WTC11 (cell line): Measurements from ENCODE around the gene TMEM218. TPM values are rescaled to one million over a fixed set of nuclear protein-coding genes. Genes with fewer than 3 reads are reported as not detected.
A peak's percentile ranks its signal among the peaks of the same experiment; 100 is the strongest.

Source experiments
- ATAC-seq: fragments of 200-7000 bp; cut with Tn5 transposase; 2 replicates; pipeline ENCODE4 v1.10.0; 2021; ENCODE audit warnings: mild to moderate bottlenecking, moderate library complexity
- CTCF ChIA-PET: fragments of 300-600 bp; sonication (Branson Sonifier 250); formaldehyde crosslinking; loops from one replicate; lab custom pipeline; 2021; ENCODE audit warnings: antibody characterized with exemption; lab: Charles Lee
- POLR2A ChIA-PET: fragments of 350-600 bp; sonication (Branson Sonifier 250); formaldehyde crosslinking; loops from one replicate; lab custom pipeline; 2021; ENCODE audit warnings: antibody characterized with exemption; lab: Charles Lee
- DNase-seq: peaks from one replicate; pipeline ENCODE4 v3.0.0; 2021; ENCODE audit warnings: low spot score
- H3K27ac Mint-ChIP-seq: 2 replicates; pipeline ENCODE4 v1.8.0; 2021; ENCODE audit warnings: mixed read lengths
- H3K27me3 Mint-ChIP-seq: 2 replicates; pipeline ENCODE4 v1.8.0; 2021; ENCODE audit warnings: low read depth, mild to moderate bottlenecking, moderate library complexity, mixed read lengths
- H3K36me3 Mint-ChIP-seq: 2 replicates; pipeline ENCODE4 v1.8.0; 2021; ENCODE audit warnings: mixed read lengths
- H3K4me1 Mint-ChIP-seq: 2 replicates; pipeline ENCODE4 v1.8.0; 2022; ENCODE audit warnings: mixed read lengths
- H3K4me3 Mint-ChIP-seq: 2 replicates; pipeline ENCODE4 v1.8.0; 2021; ENCODE audit warnings: mild to moderate bottlenecking, moderate library complexity, mixed read lengths
- H3K9me3 Mint-ChIP-seq: 2 replicates; pipeline ENCODE4 v1.8.0; 2021; ENCODE audit warnings: mixed read lengths
- ETV6 ChIP-seq: sonication (generic); formaldehyde crosslinking; IDR thresholded peaks from 2 replicates; pipeline ENCODE4 v1.8.1; 2022; ENCODE audit warnings: mild to moderate bottlenecking, missing genetic modification reagents
- GRHL2 ChIP-seq: fragments of 250-450 bp; sonication (Bioruptor Pico); IDR thresholded peaks from 2 replicates; pipeline ENCODE4 v1.8.0; 2022; ENCODE audit warnings: mild to moderate bottlenecking, moderate library complexity; ENCODE audit not compliant: insufficient replicate concordance, severe bottlenecking
- HMGA2 ChIP-seq: fragments of 250-450 bp; sonication (Bioruptor Pico); IDR thresholded peaks from 2 replicates; pipeline ENCODE4 v1.4.0; 2021; ENCODE audit warnings: mild to moderate bottlenecking, moderate library complexity
- HMGXB4 ChIP-seq: sonication (generic); formaldehyde crosslinking; IDR thresholded peaks from 2 replicates; pipeline ENCODE4 v1.8.1; 2023; ENCODE audit warnings: mild to moderate bottlenecking, moderate library complexity, missing genetic modification reagents
- RELA ChIP-seq: sonication (generic); formaldehyde crosslinking; IDR thresholded peaks from 2 replicates; pipeline ENCODE4 v1.8.1; 2022; ENCODE audit warnings: missing genetic modification reagents, mild to moderate bottlenecking, borderline replicate concordance
- RORB ChIP-seq: fragments of 250-450 bp; sonication (Bioruptor Pico); IDR thresholded peaks from 2 replicates; pipeline ENCODE4 v1.9.0; 2021; ENCODE audit warnings: mild to moderate bottlenecking
- SMAD4 ChIP-seq: sonication (generic); formaldehyde crosslinking; IDR thresholded peaks from 2 replicates; pipeline ENCODE4 v1.8.0; 2022; ENCODE audit warnings: mild to moderate bottlenecking, missing genetic modification reagents
- SP1 ChIP-seq: sonication (generic); formaldehyde crosslinking; conservative IDR thresholded peaks from 2 replicates; pipeline ENCODE4 v1.8.1; 2022; ENCODE audit warnings: missing genetic modification reagents
- TEAD1 ChIP-seq: sonication (generic); formaldehyde crosslinking; IDR thresholded peaks from 2 replicates; pipeline ENCODE4 v1.8.0; 2022; ENCODE audit warnings: mild to moderate bottlenecking, missing genetic modification reagents
- ZNF121 ChIP-seq: sonication (generic); formaldehyde crosslinking; IDR thresholded peaks from 2 replicates; pipeline ENCODE4 v1.8.0; 2023; ENCODE audit warnings: missing genetic modification reagents
- ZNF219 ChIP-seq: sonication (generic); formaldehyde crosslinking; IDR thresholded peaks from 2 replicates; pipeline ENCODE4 v1.8.0; 2023; ENCODE audit warnings: missing genetic modification reagents, mild to moderate bottlenecking, borderline replicate concordance
- ZNF396 ChIP-seq: fragments of 250-450 bp; sonication (Bioruptor Pico); IDR thresholded peaks from 2 replicates; pipeline ENCODE4 v1.8.0; 2021; ENCODE audit warnings: mild to moderate bottlenecking, moderate library complexity, borderline replicate concordance
- total RNA-seq: library from RNA; stranded (reverse); gene quantifications from 3 replicates; pipeline ENCODE4 v1.2.3, GENCODE V29; 2021
- TF ChIP-seq, protein P1 (sequence below): fragments of 200-600 bp; IDR thresholded peaks from 2 replicates; pipeline ENCODE4 v1.8.0; 2022; ENCODE audit warnings: antibody characterized with exemption
- TF ChIP-seq, protein P2 (sequence below): sonication (generic); formaldehyde crosslinking; IDR thresholded peaks from 2 replicates; pipeline ENCODE4 v1.8.0; 2023; ENCODE audit warnings: missing genetic modification reagents
- TF ChIP-seq, protein P3 (sequence below): sonication (generic); formaldehyde crosslinking; IDR thresholded peaks from 2 replicates; pipeline ENCODE4 v1.8.1; 2022; ENCODE audit warnings: missing genetic modification reagents, borderline replicate concordance

TMEM218 gene
- total RNA-seq, 1 experiment from 2014 or later: 10.3 TPM

- TF ChIP-seq, protein P1, sequence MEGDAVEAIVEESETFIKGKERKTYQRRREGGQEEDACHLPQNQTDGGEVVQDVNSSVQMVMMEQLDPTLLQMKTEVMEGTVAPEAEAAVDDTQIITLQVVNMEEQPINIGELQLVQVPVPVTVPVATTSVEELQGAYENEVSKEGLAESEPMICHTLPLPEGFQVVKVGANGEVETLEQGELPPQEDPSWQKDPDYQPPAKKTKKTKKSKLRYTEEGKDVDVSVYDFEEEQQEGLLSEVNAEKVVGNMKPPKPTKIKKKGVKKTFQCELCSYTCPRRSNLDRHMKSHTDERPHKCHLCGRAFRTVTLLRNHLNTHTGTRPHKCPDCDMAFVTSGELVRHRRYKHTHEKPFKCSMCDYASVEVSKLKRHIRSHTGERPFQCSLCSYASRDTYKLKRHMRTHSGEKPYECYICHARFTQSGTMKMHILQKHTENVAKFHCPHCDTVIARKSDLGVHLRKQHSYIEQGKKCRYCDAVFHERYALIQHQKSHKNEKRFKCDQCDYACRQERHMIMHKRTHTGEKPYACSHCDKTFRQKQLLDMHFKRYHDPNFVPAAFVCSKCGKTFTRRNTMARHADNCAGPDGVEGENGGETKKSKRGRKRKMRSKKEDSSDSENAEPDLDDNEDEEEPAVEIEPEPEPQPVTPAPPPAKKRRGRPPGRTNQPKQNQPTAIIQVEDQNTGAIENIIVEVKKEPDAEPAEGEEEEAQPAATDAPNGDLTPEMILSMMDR: 0 out of 2 replicates have a peak, but pooled peaks have one; percentile 15
- TF ChIP-seq SP1 (CRISPR knock-in tag): no peak
These were observed 12.7 kb upstream of the TMEM218 start (continued) for GRCh38 chr11:125123947-125124617.

DNA sequence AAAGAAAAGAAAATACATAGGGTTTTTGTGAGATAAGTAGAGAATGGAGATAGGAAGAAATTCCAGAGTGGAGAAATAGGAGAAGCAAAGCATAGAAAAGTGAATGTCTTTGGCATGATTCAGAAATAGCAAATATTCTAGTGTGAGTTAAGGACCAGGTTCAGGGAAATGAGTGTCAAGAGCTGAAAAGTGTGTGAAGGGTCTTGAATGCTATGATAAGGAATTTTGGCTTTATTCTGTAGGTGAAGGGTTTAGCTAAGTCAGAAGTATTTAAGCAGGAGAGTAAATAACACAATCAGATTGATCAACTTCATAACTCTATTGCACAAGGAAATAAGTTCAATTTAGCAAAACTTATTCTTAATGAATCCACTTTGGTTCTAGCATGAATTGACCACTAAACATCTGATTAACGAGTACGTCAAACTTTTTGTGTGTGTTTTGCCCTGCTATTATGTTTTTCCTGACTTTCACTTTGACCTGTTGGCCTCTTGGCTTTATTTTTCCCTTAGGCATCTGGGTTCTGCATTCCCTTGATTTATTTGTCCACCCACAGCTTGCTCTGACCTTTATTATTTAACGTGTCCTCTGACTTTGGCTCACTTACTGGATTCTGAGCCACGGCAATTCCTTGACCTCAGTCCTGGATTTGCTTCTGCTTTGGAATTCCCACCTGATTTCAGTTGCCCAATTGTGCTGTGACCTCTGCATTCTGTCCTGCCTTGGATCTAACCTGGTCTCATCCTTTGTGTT lies 11.9 kb upstream of the TMEM218 start:
- Mint-ChIP-seq H3K27ac (no peak overlapping the region), H3K4me1 (no peaks in the 10 kb centered on the region), H3K9me3 (peaks cover 14% of the 10 kb centered on the region), H3K4me3 (no peak overlapping the region), H3K36me3 (0 out of 2 replicates have a peak, but pooled peaks cover 4% of the 10 kb centered on the region), H3K27me3 (peaks cover 76% of the 10 kb centered on the region)
- ATAC-seq (no peak), DNase-seq (no peak)
- TF ChIP-seq RELA (CRISPR knock-in tag) (no peak), TEAD1 (CRISPR knock-in tag) (no peak), HMGXB4 (CRISPR knock-in tag) (no peak), RORB (CRISPR knock-in tag) (no peak), ZNF219 (CRISPR knock-in tag) (no peak)
- TF ChIP-seq, protein P2, sequence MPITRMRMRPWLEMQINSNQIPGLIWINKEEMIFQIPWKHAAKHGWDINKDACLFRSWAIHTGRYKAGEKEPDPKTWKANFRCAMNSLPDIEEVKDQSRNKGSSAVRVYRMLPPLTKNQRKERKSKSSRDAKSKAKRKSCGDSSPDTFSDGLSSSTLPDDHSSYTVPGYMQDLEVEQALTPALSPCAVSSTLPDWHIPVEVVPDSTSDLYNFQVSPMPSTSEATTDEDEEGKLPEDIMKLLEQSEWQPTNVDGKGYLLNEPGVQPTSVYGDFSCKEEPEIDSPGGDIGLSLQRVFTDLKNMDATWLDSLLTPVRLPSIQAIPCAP: no peak
- ChIA-PET CTCF (interaction anchor here (0.6 to 4.6 kb wide), 52 partner anchors 10 to 330 kb away, joined by 3 to 75 read pairs (median 4); partner anchors contain the start of genes CCDC15 and TMEM218), POLR2A (no interaction called here)

- H3K9me3 Mint-ChIP-seq: peaks cover 10% of the 10 kb centered on the region
- ATAC-seq: no peak
- no peaks in the 10 kb centered on the region for H3K4me1 Mint-ChIP-seq
- TF ChIP-seq GRHL2 (CRISPR knock-in tag): no peak
- H3K4me3 Mint-ChIP-seq: no peak overlapping the region
- no peaks in the 10 kb centered on the region for H3K36me3 Mint-ChIP-seq
- CTCF ChIA-PET: interaction anchor here (1.1 to 2.3 kb wide), 4 partner anchors 25 to 254 kb away, joined by 3 to 10 read pairs (median 4); no protein-coding TSS in a partner anchor
- DNase-seq: no peak
- peaks cover 50% of the 10 kb centered on the region for H3K27me3 Mint-ChIP-seq
- POLR2A ChIA-PET: no interaction called here
- H3K27ac Mint-ChIP-seq: no peak overlapping the region
These were observed 6.0 kb upstream of the TMEM218 start for GRCh38 chr11:125117429-125117828.

DNA sequence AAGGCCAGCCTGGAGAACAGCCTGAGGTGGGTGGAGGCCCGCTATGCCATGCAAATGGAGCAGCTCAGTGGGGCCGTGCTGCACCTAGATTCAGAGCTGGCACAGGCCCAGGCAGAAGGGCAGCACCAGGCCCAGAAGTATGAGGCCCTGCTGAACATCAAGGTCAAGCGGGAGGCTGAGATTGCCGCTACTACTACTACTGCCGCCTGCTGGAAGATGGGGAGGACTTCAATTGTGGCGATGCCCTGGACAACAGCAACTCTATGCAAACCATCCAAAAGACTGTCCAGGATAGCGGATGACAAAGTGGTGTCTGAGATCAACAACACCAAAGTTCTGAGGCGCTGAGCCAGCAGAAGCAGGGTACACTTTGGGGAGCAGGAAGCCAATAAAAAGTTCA lies 3.1 kb upstream of the TMEM218 start:
- TF ChIP-seq ZNF121 (CRISPR knock-in tag): 0 out of 2 replicates have a peak, but pooled peaks have one; percentile 3
- TF ChIP-seq, protein P1: peak; percentile 55
- TF ChIP-seq, protein P3, sequence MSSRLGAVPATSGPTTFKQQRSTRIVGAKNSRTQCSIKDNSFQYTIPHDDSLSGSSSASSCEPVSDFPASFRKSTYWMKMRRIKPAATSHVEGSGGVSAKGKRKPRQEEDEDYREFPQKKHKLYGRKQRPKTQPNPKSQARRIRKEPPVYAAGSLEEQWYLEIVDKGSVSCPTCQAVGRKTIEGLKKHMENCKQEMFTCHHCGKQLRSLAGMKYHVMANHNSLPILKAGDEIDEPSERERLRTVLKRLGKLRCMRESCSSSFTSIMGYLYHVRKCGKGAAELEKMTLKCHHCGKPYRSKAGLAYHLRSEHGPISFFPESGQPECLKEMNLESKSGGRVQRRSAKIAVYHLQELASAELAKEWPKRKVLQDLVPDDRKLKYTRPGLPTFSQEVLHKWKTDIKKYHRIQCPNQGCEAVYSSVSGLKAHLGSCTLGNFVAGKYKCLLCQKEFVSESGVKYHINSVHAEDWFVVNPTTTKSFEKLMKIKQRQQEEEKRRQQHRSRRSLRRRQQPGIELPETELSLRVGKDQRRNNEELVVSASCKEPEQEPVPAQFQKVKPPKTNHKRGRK (CRISPR knock-in tag): no peak
- no peak for TF ChIP-seq SMAD4
- no peak for TF ChIP-seq ETV6 (CRISPR knock-in tag)
- TF ChIP-seq HMGA2 (CRISPR knock-in tag): no peak
- no peak for TF ChIP-seq ZNF396 (CRISPR knock-in tag)

More for the DNA sequence above, 3.1 kb upstream of the TMEM218 start:
- Mint-ChIP-seq H3K9me3 (peaks cover 16% of the 10 kb centered on the region), H3K4me3 (no peak overlapping the region), H3K36me3 (no peaks in the 10 kb centered on the region), H3K27ac (no peak overlapping the region), H3K4me1 (peaks cover 14% of the 10 kb centered on the region), H3K27me3 (peaks cover 22% of the 10 kb centered on the region)
- DNase-seq: peak; percentile 53
- ATAC-seq: peak; percentile 6; the same call in 1 of the 2 replicates
- CTCF ChIA-PET: interaction anchor here (0.9 to 4.3 kb wide), 9 partner anchors 10 to 319 kb away, joined by 3 to 45 read pairs (median 5); no protein-coding TSS in a partner anchor
- POLR2A ChIA-PET: interaction anchor here (0.9 kb wide), 1 partner anchor 28 kb away, joined by 3 read pairs; no protein-coding TSS in a partner anchor
